Activated CD8-positive, alpha-beta memory T cell treated with anti-CD3 and anti-CD28 coated beads for 1 hour (primary cell): ENCODE measurements around the gene POFUT2.
"Not testable (repeated sequence)": the region's sequence is repeated elsewhere in the genome, so short reads cannot be mapped to it uniquely, and the experiment has no call there.

Experiments
- DNase-seq, 2 donors: peaks; one replicate each; pipeline ENCODE4 v3.0.0-alpha.2; 2020; ENCODE audit warnings: low read depth in 1 of 2; ENCODE audit errors: extremely low read depth in 1 of 2

The POFUT2 gene

GRCh38 chr21:45326169-45326851 is 38.6 kb upstream of the POFUT2 start:
- DNase-seq = no peak

DNA sequence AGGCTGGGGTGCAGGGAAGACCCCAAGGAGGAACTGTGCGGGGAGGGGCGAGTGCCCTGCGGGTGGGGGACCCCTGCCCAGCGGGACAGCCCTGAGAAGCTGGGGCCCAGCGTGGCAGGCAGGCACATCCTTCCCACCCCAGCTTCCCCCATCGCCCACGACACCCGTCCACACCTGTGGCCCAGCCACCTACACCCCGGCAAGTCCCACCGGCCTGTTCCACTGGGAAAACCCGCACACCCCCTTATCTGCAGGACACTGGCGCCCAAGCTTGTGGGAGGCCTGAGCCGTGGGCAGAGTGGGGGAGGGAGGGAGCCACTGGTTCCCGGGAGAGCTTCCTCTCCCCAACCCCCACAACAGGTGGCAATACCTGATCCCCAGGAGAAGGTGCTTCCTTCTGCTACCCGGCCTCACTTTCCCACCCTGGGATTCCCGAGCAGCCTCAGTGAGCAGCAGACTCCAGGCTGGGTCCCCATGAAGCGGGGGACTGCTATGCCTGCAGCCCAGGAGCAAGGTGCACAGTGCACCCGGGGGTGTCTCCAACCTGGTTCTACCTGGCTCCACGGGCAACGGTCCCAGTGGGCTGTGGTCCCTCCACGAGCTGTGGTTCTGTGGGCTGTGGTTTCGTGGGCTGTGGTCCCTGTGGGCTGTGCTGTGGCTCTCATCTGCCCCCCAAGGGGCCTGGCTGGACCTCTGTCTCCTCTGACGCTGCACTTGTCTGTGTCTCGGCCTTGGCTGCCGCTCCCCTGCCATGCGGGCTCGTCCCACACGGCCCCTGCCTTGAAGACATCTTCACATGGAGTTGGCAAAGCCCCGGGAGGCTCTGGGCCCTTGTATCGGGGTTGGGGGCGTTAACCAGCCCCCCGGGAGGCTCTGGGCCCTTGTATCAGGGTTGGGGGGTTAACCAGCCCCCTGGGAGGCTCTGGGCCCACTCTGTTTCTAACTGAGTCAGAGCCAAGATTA is 37.8 kb upstream of the POFUT2 start:
- DNase-seq = no peak

GRCh38 chr21:45324489-45325205 is 37.0 kb upstream of the POFUT2 start:
- DNase-seq = no peak

- DNase-seq = no peak
Observed at GRCh38 chr21:45323487-45324311, 36.0 kb upstream of the POFUT2 start.

- DNase-seq = no peak
Observed at GRCh38 chr21:45322960-45323461, 35.3 kb upstream of the POFUT2 start.

- DNase-seq = no peak
Observed at GRCh38 chr21:45322231-45322959, 34.7 kb upstream of the POFUT2 start.

DNA sequence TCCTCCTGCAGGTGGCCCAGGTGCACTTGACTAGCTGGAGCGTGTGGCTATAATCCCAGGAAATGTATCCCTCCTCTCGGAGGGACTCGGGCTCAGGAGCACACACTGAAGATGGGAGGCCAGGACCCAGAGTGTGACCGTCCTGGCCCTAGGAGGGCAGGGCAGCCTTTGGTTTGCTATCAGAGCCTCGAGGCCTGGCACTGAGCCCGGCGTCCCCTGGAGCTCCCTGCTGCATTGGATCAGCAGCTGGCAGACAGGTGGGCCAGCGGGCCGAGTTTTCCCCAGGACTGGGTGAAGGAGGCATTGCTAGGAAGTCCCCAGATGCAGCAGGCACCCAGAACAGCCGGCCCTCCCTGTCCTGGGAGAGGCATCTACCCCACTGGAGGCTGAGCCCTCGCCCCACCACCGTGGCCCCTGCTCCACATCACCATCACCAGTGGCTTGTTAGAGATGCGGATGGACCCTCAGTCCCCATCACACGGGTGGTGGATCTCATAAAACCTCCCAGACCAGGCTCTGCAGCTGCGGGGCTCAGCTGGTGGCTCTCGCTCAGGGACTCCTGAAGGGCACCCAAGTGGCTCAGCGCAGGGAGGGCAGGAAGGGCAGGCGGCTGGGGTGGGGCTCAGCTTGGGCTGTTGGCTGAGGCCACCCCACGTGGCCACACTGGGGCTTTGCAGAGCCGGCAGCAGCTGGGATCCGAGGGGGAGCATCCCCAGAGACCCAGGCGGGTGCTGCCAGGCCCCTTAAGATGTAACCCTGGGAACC is 32.7 kb upstream of the POFUT2 start:
- no peak for DNase-seq

DNA sequence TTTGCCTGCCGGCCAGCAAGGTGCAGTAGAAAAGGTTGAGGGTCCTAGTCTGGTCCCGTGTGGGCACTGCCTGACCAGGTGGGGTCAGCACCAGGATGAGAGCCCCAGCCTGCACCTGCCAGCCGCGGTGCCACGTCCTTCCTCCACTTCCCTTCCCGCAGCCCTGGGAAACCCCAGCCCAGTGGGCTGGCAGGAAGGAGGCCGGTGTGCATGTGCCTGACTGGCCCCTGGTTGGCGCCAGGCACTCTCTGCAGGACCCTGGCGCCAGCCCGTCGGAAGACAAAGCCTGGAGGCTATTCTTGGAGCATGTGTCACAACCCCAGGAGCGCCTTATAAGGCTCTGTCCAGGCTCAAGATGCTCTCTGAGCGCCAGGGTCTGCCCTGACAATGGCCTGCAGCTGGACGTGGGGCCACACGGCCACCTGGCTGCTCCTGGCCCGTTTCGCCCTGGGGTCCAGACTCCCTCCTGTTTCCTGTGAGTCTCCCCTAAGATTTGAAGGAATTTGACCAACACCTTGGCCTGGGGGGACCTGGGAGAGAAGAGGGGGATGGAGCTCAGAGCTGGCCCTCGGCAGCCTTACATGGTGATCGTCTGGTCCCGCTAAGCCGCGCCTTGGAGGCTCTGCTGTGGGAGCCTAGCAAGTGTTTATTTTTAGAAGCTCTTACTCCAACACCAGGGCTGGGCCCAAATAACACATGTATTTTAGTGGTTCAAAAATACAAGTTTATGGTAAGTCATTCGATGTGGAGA is 31.9 kb upstream of the POFUT2 start:
- DNase-seq = no peak

GRCh38 chr21:45318556-45319404 is 31.1 kb upstream of the POFUT2 start:
- DNase-seq = no peak

GRCh38 chr21:45318146-45318555 is 30.5 kb upstream of the POFUT2 start:
- DNase-seq = no peak

- no peak for DNase-seq
Observed at GRCh38 chr21:45317398-45318145, 29.9 kb upstream of the POFUT2 start.

- no peak for DNase-seq
Observed at GRCh38 chr21:45316871-45317397, 29.2 kb upstream of the POFUT2 start.

GRCh38 chr21:45315676-45316470 is 28.2 kb upstream of the POFUT2 start:
- DNase-seq = not testable (repeated sequence)

DNA sequence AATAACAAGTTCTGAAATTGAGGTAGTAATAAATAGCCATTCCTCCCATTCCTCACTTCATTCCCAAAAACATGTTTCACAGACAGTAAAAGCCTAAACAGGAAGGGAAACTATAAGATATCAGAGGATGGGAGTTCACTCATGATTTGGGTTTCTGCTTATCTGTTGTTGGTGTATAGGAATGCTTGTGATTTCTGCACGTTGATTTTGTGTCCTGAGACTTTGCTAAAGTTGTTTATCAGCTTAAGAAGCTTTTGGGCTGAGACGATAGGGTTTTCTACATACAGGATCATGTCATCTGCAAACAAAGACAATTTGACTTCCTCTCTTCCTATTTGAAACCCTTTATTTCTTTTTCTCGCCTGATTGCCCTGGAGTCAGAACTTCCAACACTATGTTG is 26.0 kb upstream of the POFUT2 start:
- DNase-seq = no peak

DNA sequence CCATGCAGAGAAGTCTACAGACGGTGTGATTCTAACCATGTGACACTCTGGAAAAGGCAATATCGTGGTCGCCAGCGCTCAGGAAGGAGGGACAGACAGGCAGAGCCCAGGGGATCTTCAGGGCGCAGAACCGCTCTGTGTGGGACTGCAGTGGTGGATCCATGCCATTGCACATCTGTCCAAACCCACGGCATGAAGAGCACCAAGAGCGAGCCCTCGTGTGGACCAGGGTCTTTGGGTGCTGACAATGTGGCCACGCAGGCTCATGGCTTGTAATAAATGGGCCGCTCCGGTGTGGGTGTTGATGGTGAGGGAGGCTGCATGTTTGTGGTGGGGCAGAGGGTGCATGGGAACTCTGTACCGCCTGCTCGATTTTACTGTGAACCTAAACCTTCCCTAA is 25.3 kb upstream of the POFUT2 start:
- DNase-seq = no peak

- DNase-seq = no peak
Observed at GRCh38 chr21:45312296-45312695, 24.6 kb upstream of the POFUT2 start.
